Panc1 (cell line): ENCODE results near the gene ERICH6B. TPM values are rescaled to one million over a fixed set of nuclear protein-coding genes. Genes with fewer than 3 reads are reported as not detected.

Experiments used
- ATAC-seq: fragments of 200-7000 bp; cut with Tn5 transposase; 2 replicates; pipeline ENCODE4 v1.9.1; 2020; ENCODE audit warnings: mild to moderate bottlenecking, moderate library complexity
- BruUV-seq: library from RNA; stranded (reverse); fragments of 400-500 nt; replicated peaks from 2 replicates; lab custom pipeline; 2021; lab: Mats Ljungman, UMichigan
- CTCF ChIA-PET: fragments of 300-600 bp; sonication (Branson Sonifier 250); formaldehyde crosslinking; loops from one replicate; lab custom pipeline; 2022; ENCODE audit warnings: antibody characterized with exemption; lab: Charles Lee
- POLR2A ChIA-PET: fragments of 300-600 bp; sonication (Branson Sonifier 250); formaldehyde crosslinking; loops from one replicate; lab custom pipeline; 2022; ENCODE audit warnings: antibody characterized with exemption; lab: Charles Lee
- DNase-seq: peaks from one replicate; pipeline ENCODE4 v3.0.0-alpha.2; 2010; ENCODE audit warnings: low read depth, low spot score
- H3K27ac ChIP-seq: 2 replicates; pipeline ENCODE4 v1.5.1; 2011; ENCODE audit warnings: mild to moderate bottlenecking, low read length, inconsistent platforms
- H3K27me3 ChIP-seq: fragments of 200-500 bp; sonication (Bioruptor generic); 2 replicates; pipeline ENCODE4 v1.6.0; 2014; ENCODE audit warnings: low read length, inconsistent platforms; ENCODE audit not compliant: control insufficient read depth, insufficient read depth
- H3K36me3 ChIP-seq: fragments of 200-500 bp; sonication (Bioruptor generic); 2 replicates; pipeline ENCODE4 v1.5.1; 2014; ENCODE audit warnings: inconsistent platforms, mild to moderate bottlenecking, low read length, moderate library complexity; ENCODE audit not compliant: control insufficient read depth, insufficient read depth
- H3K4me1 ChIP-seq: 2 replicates; pipeline ENCODE4 v1.5.1; 2011; ENCODE audit warnings: inconsistent platforms, mild to moderate bottlenecking, low read length, moderate library complexity; ENCODE audit not compliant: control insufficient read depth, insufficient read depth
- H3K4me3 ChIP-seq, 2 experiments: 2 replicates each; pipeline ENCODE4 v1.5.1; 2011 to 2012; ENCODE audit warnings: low read depth in 2 of 2, low read length in 2 of 2, mild to moderate bottlenecking in 2 of 2, inconsistent platforms in 1 of 2, moderate library complexity in 1 of 2
- H3K9me3 ChIP-seq: fragments of 200-500 bp; sonication (Bioruptor generic); 2 replicates; pipeline ENCODE4 v1.5.1; 2014; ENCODE audit warnings: low read depth, mild to moderate bottlenecking, inconsistent platforms, low read length, moderate library complexity; ENCODE audit not compliant: control insufficient read depth, insufficient read depth
- POLR2AphosphoS5 ChIP-seq: IDR thresholded peaks from 2 replicates; pipeline ENCODE4 v1.6.1; 2012; ENCODE audit warnings: mild to moderate bottlenecking, low read depth, low read length, moderate library complexity
- SIN3A ChIP-seq: IDR thresholded peaks from 2 replicates; pipeline ENCODE4 v1.6.1; 2012; ENCODE audit warnings: low read depth, mild to moderate bottlenecking, low read length, moderate library complexity, borderline replicate concordance; ENCODE audit not compliant: insufficient read depth
- TCF7L2 ChIP-seq: IDR thresholded peaks from 2 replicates; pipeline ENCODE4 v1.6.1; 2011; ENCODE audit warnings: mild to moderate bottlenecking, low read depth, low read length, inconsistent platforms
- in situ Hi-C: cut with HindIII; loops from 2 replicates; pipeline ENCODE4 v1.10.0; 2016; ENCODE audit warnings: low sequenced_read_pairs, low pct_unique_long_range_greater_than_20kb
- intact Hi-C: fragments of 100-400 bp; cut with micrococcal nuclease; formaldehyde crosslinking; loops from one replicate; pipeline ENCODE4 v1.10.0; 2022; ENCODE audit not compliant: unreplicated experiment
- total RNA-seq: library from RNA; stranded (reverse); gene quantifications from one replicate; pipeline ENCODE4 v1.2.1, GENCODE V29; 2021; ENCODE audit not compliant: unreplicated experiment
- TF ChIP-seq, protein P1 (sequence below): fragments of 450-650 bp; IDR thresholded peaks from 2 replicates; pipeline ENCODE4 v1.5.1; 2017; ENCODE audit warnings: mild to moderate bottlenecking
- TF ChIP-seq, protein P2 (sequence below), 2 experiments: IDR thresholded peaks; 2 replicates each; pipeline ENCODE4 v1.6.1; 2011 to 2012; ENCODE audit warnings: low read depth in 2 of 2, control low read depth in 1 of 2, low read length in 1 of 2, mild to moderate bottlenecking in 1 of 2, moderate library complexity in 1 of 2; ENCODE audit not compliant: insufficient read depth in 1 of 2

ERICH6B gene
- total RNA-seq, 1 experiment from 2014 or later: not detected

DNA sequence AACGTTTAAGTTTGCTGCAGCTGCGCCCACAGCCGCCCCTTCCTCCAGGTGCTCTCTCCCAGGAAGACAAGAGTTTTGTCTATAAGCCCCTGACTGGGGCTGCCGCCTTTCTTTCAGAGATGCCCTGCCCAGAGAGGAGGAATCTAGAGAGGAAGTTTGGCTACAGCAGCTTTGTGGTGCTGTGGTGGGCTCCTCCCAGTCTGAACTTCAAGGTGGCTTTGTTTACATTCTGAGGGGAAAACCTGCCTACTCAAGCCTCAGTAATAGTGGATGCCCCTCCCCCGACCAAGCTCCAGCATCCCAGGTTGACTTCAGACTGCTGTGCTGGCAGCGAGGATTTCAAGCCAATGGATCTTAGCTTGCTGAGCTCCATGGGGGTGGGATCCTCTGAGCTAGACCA, 6.4 kb upstream of the ERICH6B start:
- no peak for ATAC-seq
- TF ChIP-seq TCF7L2: no peak
- Histone ChIP-seq H3K4me1 (no peaks in the 10 kb centered on the region), H3K36me3 (no peaks in the 10 kb centered on the region), H3K9me3 (no peaks in the 10 kb centered on the region), H3K27ac (no peak overlapping the region), H3K27me3 (no peaks in the 10 kb centered on the region), H3K4me3 (no peak overlapping the region)
- in situ Hi-C loops (no loop called here), intact Hi-C loops (no loop called here)
- BruUV-seq: no TSS peak
- CTCF ChIA-PET: interaction anchor here (0.8 kb wide), 1 partner anchor 52 kb away, joined by 7 read pairs; no protein-coding TSS in a partner anchor
- no peak for DNase-seq
- POLR2A ChIA-PET: no interaction called here

DNA sequence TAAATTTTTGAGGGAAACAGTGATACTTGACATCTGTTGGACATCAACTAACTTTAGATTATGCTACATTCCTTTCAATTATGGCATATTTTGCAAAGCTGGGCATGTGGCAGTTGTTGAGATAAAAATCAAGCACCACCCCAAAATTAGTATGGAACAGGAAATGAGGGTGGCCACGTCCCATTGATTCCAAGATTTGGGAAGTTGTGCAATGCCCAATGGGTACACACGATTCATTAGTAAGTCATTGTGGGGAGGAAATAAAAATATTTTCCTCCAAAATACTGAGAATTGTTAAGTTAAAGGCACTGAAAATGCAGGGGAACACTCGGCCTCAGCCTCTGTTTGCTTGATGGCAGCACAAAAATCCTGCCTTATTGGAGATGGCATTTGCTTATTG, 7.6 kb downstream of the ERICH6B start:
- H3K4me1 ChIP-seq: no peaks in the 10 kb centered on the region
- H3K36me3 ChIP-seq: no peaks in the 10 kb centered on the region
- ChIA-PET CTCF (no interaction called here), POLR2A (no interaction called here)
- TF ChIP-seq TCF7L2 (no peak), POLR2AphosphoS5 (no peak), SIN3A (no peak)
- TF ChIP-seq, protein P1, sequence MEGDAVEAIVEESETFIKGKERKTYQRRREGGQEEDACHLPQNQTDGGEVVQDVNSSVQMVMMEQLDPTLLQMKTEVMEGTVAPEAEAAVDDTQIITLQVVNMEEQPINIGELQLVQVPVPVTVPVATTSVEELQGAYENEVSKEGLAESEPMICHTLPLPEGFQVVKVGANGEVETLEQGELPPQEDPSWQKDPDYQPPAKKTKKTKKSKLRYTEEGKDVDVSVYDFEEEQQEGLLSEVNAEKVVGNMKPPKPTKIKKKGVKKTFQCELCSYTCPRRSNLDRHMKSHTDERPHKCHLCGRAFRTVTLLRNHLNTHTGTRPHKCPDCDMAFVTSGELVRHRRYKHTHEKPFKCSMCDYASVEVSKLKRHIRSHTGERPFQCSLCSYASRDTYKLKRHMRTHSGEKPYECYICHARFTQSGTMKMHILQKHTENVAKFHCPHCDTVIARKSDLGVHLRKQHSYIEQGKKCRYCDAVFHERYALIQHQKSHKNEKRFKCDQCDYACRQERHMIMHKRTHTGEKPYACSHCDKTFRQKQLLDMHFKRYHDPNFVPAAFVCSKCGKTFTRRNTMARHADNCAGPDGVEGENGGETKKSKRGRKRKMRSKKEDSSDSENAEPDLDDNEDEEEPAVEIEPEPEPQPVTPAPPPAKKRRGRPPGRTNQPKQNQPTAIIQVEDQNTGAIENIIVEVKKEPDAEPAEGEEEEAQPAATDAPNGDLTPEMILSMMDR: no peak
- TF ChIP-seq, protein P2, sequence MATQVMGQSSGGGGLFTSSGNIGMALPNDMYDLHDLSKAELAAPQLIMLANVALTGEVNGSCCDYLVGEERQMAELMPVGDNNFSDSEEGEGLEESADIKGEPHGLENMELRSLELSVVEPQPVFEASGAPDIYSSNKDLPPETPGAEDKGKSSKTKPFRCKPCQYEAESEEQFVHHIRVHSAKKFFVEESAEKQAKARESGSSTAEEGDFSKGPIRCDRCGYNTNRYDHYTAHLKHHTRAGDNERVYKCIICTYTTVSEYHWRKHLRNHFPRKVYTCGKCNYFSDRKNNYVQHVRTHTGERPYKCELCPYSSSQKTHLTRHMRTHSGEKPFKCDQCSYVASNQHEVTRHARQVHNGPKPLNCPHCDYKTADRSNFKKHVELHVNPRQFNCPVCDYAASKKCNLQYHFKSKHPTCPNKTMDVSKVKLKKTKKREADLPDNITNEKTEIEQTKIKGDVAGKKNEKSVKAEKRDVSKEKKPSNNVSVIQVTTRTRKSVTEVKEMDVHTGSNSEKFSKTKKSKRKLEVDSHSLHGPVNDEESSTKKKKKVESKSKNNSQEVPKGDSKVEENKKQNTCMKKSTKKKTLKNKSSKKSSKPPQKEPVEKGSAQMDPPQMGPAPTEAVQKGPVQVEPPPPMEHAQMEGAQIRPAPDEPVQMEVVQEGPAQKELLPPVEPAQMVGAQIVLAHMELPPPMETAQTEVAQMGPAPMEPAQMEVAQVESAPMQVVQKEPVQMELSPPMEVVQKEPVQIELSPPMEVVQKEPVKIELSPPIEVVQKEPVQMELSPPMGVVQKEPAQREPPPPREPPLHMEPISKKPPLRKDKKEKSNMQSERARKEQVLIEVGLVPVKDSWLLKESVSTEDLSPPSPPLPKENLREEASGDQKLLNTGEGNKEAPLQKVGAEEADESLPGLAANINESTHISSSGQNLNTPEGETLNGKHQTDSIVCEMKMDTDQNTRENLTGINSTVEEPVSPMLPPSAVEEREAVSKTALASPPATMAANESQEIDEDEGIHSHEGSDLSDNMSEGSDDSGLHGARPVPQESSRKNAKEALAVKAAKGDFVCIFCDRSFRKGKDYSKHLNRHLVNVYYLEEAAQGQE (IDR thresholded peaks at IDR 0.05; ENCODE audit: insufficient read depth in 1 of 2, low read depth in 2 of 2, low read length in 1 of 2): no peak
- no peak overlapping the region for H3K4me3 ChIP-seq
- intact Hi-C loops: no loop called here
- no TSS peak for BruUV-seq
- in situ Hi-C loops: no loop called here
- DNase-seq: no peak
- H3K27me3 ChIP-seq: peaks cover 4% of the 10 kb centered on the region; the same call in 1 of the 2 replicates
- no peak overlapping the region for H3K27ac ChIP-seq
- ATAC-seq: no peak
- H3K9me3 ChIP-seq: no peaks in the 10 kb centered on the region

DNA sequence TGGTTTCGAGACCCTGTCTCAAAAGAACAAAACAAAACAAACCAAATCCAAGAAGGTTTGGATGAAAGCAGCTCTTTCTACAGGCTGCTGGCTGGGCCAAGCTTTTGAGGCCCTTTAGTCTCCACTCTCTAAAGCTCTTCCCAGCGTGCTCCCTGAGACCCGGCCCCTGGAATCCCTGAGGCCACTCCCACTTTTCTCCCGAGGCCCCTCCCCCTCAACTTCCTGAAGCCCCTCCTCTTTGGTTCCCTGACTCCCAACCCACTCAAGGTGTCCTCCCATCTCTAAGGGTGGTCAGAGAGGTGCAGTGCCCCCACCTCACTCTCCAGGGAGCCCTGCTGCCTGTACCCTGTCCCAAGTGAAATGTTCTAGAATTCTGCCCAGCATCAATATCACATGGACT, 10.6 kb downstream of the ERICH6B start:
- BruUV-seq: no TSS peak

More for the DNA sequence above, 10.6 kb downstream of the ERICH6B start:
- Histone ChIP-seq H3K27ac (no peak overlapping the region), H3K27me3 (no peaks in the 10 kb centered on the region), H3K9me3 (no peaks in the 10 kb centered on the region), H3K4me3 (no peak overlapping the region), H3K4me1 (no peaks in the 10 kb centered on the region), H3K36me3 (no peaks in the 10 kb centered on the region)
- ATAC-seq (no peak), DNase-seq (no peak)
- in situ Hi-C loops: no loop called here
- ChIA-PET CTCF (no interaction called here), POLR2A (no interaction called here)
- intact Hi-C loops: no loop called here
- TF ChIP-seq, protein P2 (IDR thresholded peaks at IDR 0.05; ENCODE audit: insufficient read depth in 1 of 2, low read depth in 2 of 2, low read length in 1 of 2): no peak
- TF ChIP-seq, protein P1: no peak
- no peak for TF ChIP-seq TCF7L2
- TF ChIP-seq POLR2AphosphoS5: no peak
- no peak for TF ChIP-seq SIN3A
